ENCODE data around the gene GCC2. TPM values are rescaled to one million over a fixed set of nuclear protein-coding genes. Genes with fewer than 3 reads are reported as not detected.

The GCC2 gene
- total and polyA plus RNA-seq, 2 donors (not counting 3 experiments of a cell fraction or from before 2014, with no cell fraction given), result 4.1 to 38.7 TPM

GRCh38 chr2:108446703-108447102 lies 2.3 kb upstream of the GCC2 start:
- Histone ChIP-seq H3K79me2 (ENCODE audit: control insufficient read depth, insufficient read depth, low read length) (peaks cover 5% of the 10 kb centered on the region), H3K9me3 (replicated peaks; ENCODE audit: control insufficient read depth, insufficient read depth, low read length) (no peaks in the 10 kb centered on the region), H3K27ac (ENCODE audit: insufficient read depth, low read depth, low read length) (no peak overlapping the region), H3K27me3 (ENCODE audit: control insufficient read depth in 2 of 2, insufficient read depth in 2 of 2, low read length in 2 of 2) (no peaks in the 10 kb centered on the region), H4K20me1 (replicated peaks; ENCODE audit: control insufficient read depth, extremely low read depth, insufficient read depth, low read length) (no peaks in the 10 kb centered on the region), H3K4me3 (replicated peaks in 1 of 3; ENCODE audit: insufficient read depth in 1 of 3, low read depth in 1 of 3, low read length in 3 of 3) (no peak overlapping the region), H2AFZ (ENCODE audit: low read depth, low read length) (no peak overlapping the region), H3K4me1 (ENCODE audit: control insufficient read depth, extremely low read depth, insufficient read depth, low read length) (peaks cover 15% of the 10 kb centered on the region), H3K36me3 (ENCODE audit: control insufficient read depth in 2 of 2, extremely low read depth in 1 of 2, insufficient read depth in 2 of 2, low read length in 2 of 2) (no peaks in the 10 kb centered on the region), H3K9me1 (replicated peaks; ENCODE audit: control insufficient read depth, extremely low read depth, insufficient read depth, low read length) (no peaks in the 10 kb centered on the region), H3K9ac (replicated peaks; ENCODE audit: extremely low read depth, insufficient read depth, low read length) (no peak overlapping the region), H3K4me2 (ENCODE audit: insufficient read depth, low read length) (no peak overlapping the region)
- DNase-seq (ENCODE audit: low read depth, low spot score) (no peak), FAIRE-seq (no peak)
- ChIA-PET CTCF (interaction anchor here (1.4 kb wide), 1 partner anchor 9 kb away, joined by 3 read pairs; no protein-coding TSS in a partner anchor), POLR2A (no interaction called here)
- BruUV-seq (replicated peaks), result no TSS peak
- TF ChIP-seq GATA2 (IDR thresholded peaks at IDR 0.05; ENCODE audit: insufficient read depth, insufficient read length, low read depth, low read length) (no peak), FOS (IDR thresholded peaks at IDR 0.05; ENCODE audit: borderline replicate concordance, insufficient read depth, low read length) (no peak), POLR2AphosphoS5 (IDR thresholded peaks at IDR 0.05; ENCODE audit: insufficient read depth, low read depth, low read length) (no peak), MYC (IDR thresholded peaks at IDR 0.05; ENCODE audit: low read depth, low read length) (no peak), POLR2A (IDR thresholded peaks at IDR 0.05; ENCODE audit: low read depth, low read length) (no peak), MAX (IDR thresholded peaks at IDR 0.05; ENCODE audit: insufficient read depth, insufficient read length) (no peak), EZH2 (IDR thresholded peaks at IDR 0.05; ENCODE audit: borderline replicate concordance, low read depth, low read length, severe bottlenecking) (no peak), JUN (IDR thresholded peaks at IDR 0.05; ENCODE audit: borderline replicate concordance, insufficient read depth, insufficient read length, low read depth) (no peak), CTCF (IDR thresholded peaks at IDR 0.05; ENCODE audit: extremely low read depth in 1 of 2, insufficient read depth in 1 of 2, low read depth in 1 of 2, low read length in 2 of 2) (no peak)
- dilution Hi-C loops (cut with MboI; ENCODE audit: extremely low pct_ligation_motif_present, low sequenced_read_pairs) (no loop called here), intact Hi-C loops (cut with micrococcal nuclease) (no loop called here)
